Gastrocnemius medialis (tissue), 4 donors: ENCODE measurements around the gene AUTS2. TPM values are rescaled to one million over a fixed set of nuclear protein-coding genes. Genes with fewer than 3 reads are reported as not detected.

Experiments
- ATAC-seq, 2 donors: fragments of 150-250 bp; one replicate each; pipeline ENCODE4 v1.9.1; 2016
- DNase-seq, 2 donors: peaks; one replicate each; pipeline ENCODE4 v3.0.0-alpha.2; 2019
- H3K27ac ChIP-seq, 4 donors: fragments of 200-600 bp; sonication (generic); 1 replicate in 1 of 4; 2 replicates in 3 of 4; pipeline ENCODE4 v1.5.1; 2016 to 2018; ENCODE audit warnings: mild to moderate bottlenecking in 2 of 4, moderate library complexity in 1 of 4
- H3K27me3 ChIP-seq, 3 donors: fragments of 200-600 bp; sonication (generic) in 2 of 3; 1 replicate in 1 of 3; 2 replicates in 2 of 3; pipeline versions ENCODE4 v1.5.1 to v1.6.0; 2016 to 2019; ENCODE audit warnings: mild to moderate bottlenecking in 1 of 3, moderate library complexity in 1 of 3
- H3K36me3 ChIP-seq, 2 donors: fragments of 200-600 bp; sonication (generic) in 1 of 2; one replicate each; pipeline ENCODE4 v1.5.1; 2017 to 2018
- H3K4me1 ChIP-seq, 2 donors: fragments of 200-600 bp; sonication (generic) in 1 of 2; one replicate each; pipeline ENCODE4 v1.5.1; 2016 to 2017; ENCODE audit warnings: mild to moderate bottlenecking in 2 of 2
- H3K4me3 ChIP-seq, 4 donors: fragments of 200-600 bp; sonication (generic) in 3 of 4; 1 replicate in 1 of 4; 2 replicates in 3 of 4; pipeline ENCODE4 v1.5.1; 2016 to 2019; ENCODE audit warnings: mild to moderate bottlenecking in 2 of 4
- H3K9me3 ChIP-seq, 3 donors: fragments of 200-600 bp; sonication (generic) in 2 of 3; 1 replicate in 1 of 3; 2 replicates in 2 of 3; pipeline ENCODE4 v1.5.1; 2016 to 2019
- POLR2A ChIP-seq, 2 donors: fragments of 450-650 bp; IDR thresholded peaks; one replicate each; pipeline ENCODE4 v1.6.1; 2017; ENCODE audit warnings: antibody characterized with exemption in 2 of 2, mild to moderate bottlenecking in 2 of 2, moderate library complexity in 2 of 2
- in situ Hi-C, 4 donors: fragments of 200-750 bp; cut with MboI; loops; one replicate each; pipeline versions ENCODE4 v1.15.0 to v1.8.0; 2017; ENCODE audit warnings: low sequenced_read_pairs in 4 of 4
- intact Hi-C: fragments of 100-400 bp; cut with DNase I; formaldehyde crosslinking; loops from one replicate; pipeline ENCODE4 v1.15.1; 2023; ENCODE audit warnings: low total_unique reads
- total RNA-seq, 4 donors: library from RNA; depleted of rRNA; stranded (reverse); fragments of >200 nt; gene quantifications; one replicate each; pipeline versions ENCODE4 v1.1.0 to v1.2.3, GENCODE V29; 2016
- TF ChIP-seq, protein P1 (sequence below), 5 experiments: fragments of 450-650 bp in 3 of 5; fragments of 200-600 bp in 2 of 5; sonication (generic) in 2 of 5; IDR thresholded peaks in 4 of 5; conservative IDR thresholded peaks in 1 of 5; 1 replicate in 4 of 5; 2 replicates in 1 of 5; pipeline ENCODE4 v1.5.1; 2016 to 2019; ENCODE audit warnings: antibody characterized with exemption in 5 of 5, mild to moderate bottlenecking in 3 of 5, moderate library complexity in 3 of 5

AUTS2 gene
- total RNA-seq, 4 donors from 2014 or later, result 2.5 to 16.2 (median 8.5) TPM

DNA sequence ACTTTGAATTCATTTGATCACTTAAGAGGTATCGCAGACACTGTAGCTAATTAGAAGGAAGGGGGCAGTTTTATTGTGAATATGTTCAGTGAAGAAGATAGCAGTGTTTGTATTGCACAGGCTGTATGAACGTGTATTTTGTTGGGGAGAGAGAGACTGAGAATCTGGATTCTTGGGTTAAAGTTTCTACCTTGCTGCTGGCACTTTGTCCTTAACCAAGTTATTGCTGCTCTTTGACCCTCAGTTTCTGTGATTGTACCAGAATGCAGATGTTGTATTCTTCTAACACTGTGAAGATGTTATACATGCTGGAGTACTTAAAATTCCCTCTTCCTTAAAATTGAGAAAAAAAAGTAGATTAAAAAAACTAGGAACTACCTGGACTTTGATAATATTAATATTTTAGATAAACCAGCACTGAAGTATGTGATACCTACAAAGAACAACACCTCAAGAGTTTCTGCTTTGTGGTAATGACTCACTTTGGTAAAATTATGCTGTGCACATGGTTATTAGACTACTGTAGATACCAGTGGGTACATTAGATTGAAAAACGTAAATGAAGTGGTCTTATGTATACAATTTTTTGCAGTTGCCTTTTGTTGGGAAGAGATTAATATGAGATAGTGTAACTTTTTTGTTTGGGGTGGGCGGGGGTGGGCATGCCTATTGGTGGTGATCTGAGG lies 321.3 kb downstream of the AUTS2 start:
- Histone ChIP-seq H3K27ac (no peak overlapping the region), H3K27me3 (no peaks in the 10 kb centered on the region), H3K9me3 (no peaks in the 10 kb centered on the region), H3K36me3 (no peaks in the 10 kb centered on the region), H3K4me1 (no peaks in the 10 kb centered on the region), H3K4me3 (no peak overlapping the region)
- intact Hi-C loops, result no loop called here
- no peak for TF ChIP-seq POLR2A (IDR thresholded peaks at IDR 0.05)
- TF ChIP-seq, protein P1, sequence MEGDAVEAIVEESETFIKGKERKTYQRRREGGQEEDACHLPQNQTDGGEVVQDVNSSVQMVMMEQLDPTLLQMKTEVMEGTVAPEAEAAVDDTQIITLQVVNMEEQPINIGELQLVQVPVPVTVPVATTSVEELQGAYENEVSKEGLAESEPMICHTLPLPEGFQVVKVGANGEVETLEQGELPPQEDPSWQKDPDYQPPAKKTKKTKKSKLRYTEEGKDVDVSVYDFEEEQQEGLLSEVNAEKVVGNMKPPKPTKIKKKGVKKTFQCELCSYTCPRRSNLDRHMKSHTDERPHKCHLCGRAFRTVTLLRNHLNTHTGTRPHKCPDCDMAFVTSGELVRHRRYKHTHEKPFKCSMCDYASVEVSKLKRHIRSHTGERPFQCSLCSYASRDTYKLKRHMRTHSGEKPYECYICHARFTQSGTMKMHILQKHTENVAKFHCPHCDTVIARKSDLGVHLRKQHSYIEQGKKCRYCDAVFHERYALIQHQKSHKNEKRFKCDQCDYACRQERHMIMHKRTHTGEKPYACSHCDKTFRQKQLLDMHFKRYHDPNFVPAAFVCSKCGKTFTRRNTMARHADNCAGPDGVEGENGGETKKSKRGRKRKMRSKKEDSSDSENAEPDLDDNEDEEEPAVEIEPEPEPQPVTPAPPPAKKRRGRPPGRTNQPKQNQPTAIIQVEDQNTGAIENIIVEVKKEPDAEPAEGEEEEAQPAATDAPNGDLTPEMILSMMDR (IDR thresholded peaks at IDR 0.05 in 4 of 5, conservative IDR thresholded peaks at IDR 0.05 in 1 of 5), result no peak
- no peak for ATAC-seq
- no peak for DNase-seq
- in situ Hi-C loops, result no loop called here

DNA sequence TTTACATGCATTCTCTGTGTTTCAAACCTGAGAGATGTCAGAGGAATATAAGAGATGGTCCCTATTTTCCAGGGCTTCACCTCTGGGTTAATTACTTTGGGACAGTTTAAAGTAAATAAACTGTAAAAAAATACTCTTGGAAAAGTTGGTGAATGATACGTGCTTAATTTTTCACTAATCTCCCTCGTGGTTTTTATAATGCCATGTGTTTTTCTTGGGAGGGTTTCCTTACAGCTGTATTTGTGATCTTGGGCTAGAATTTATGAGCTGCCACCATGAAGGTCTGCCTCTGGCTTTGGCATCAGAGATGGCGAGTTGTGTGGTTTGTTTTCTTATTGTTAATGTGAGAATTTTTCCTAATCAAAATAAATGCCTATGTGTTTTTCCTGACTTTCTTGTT lies 322.5 kb downstream of the AUTS2 start:
- DNase-seq (no peak), ATAC-seq (no peak)
- in situ Hi-C loops (no loop called here), intact Hi-C loops (no loop called here)
- Histone ChIP-seq H3K4me1 (no peaks in the 10 kb centered on the region), H3K36me3 (no peaks in the 10 kb centered on the region), H3K9me3 (no peaks in the 10 kb centered on the region), H3K27me3 (no peaks in the 10 kb centered on the region), H3K27ac (no peak overlapping the region), H3K4me3 (no peak overlapping the region)
- no peak for TF ChIP-seq POLR2A (IDR thresholded peaks at IDR 0.05)
- TF ChIP-seq, protein P1 (IDR thresholded peaks at IDR 0.05 in 4 of 5, conservative IDR thresholded peaks at IDR 0.05 in 1 of 5), result no peak

DNA sequence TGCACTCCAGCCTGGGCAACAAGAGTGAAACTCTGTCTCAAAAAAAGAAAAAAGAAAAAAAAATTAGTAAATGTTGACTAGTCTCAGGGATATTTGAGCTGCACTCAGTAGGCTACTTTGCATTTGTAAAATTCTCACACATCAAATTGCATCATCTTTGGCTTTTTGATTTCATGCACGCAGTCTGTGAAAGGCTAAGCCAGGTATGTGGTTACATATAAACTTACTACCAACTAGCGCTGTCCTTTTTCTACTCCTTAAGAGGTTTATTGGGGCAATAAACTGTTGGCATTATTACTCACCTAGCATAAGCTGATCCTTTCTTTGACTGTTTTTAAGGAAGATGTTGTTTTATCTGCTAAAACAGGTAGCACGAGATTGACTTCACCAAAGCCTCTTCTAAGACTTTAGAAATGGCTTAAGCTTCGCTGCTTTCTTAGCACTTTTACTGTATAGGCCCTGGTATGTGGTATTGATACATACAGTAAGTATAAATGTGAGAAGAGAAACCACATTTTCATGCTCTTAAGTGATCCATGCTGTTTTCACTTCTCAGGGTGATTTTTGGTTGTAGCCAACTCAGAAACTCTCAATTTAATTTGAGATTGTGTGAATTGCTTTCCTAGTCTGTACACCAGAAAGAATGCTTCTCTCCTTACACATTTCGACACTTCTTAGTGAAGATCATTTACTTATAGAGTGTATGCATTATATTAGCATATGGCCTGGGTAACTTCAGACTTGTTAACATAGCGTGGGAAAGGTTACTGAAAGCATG lies 323.9 kb downstream of the AUTS2 start:
- no peak for TF ChIP-seq POLR2A (IDR thresholded peaks at IDR 0.05)
- TF ChIP-seq, protein P1 (IDR thresholded peaks at IDR 0.05 in 4 of 5, conservative IDR thresholded peaks at IDR 0.05 in 1 of 5), result no peak
- Histone ChIP-seq H3K9me3 (no peaks in the 10 kb centered on the region), H3K27ac (no peak overlapping the region), H3K4me1 (no peaks in the 10 kb centered on the region), H3K36me3 (no peaks in the 10 kb centered on the region), H3K27me3 (no peaks in the 10 kb centered on the region), H3K4me3 (no peak overlapping the region)
- DNase-seq, result no peak
- in situ Hi-C loops (no loop called here), intact Hi-C loops (no loop called here)
- no peak for ATAC-seq

DNA sequence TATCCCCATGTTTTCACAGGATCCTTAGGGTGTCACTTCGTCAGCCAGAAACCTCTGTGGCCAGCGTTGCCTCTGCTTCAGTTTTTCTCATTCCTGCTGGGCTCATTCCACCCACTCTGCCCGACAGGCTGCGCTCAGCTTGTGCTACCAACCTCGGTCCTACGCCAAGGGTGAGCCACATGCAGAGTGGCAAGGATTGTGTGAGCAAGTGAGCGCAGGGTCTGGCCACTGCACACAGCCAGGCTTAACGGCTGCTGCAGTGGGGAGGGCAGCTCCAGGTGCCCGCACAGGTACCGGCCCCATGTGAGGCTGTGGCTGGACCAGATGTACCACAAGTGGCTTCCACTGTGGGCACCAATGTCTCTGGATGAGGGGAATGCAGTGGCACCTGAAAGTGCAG lies 329.2 kb downstream of the AUTS2 start:
- TF ChIP-seq POLR2A (IDR thresholded peaks at IDR 0.05), result no peak
- TF ChIP-seq, protein P1 (IDR thresholded peaks at IDR 0.05 in 4 of 5, conservative IDR thresholded peaks at IDR 0.05 in 1 of 5), result no peak
- in situ Hi-C loops, result no loop called here
- Histone ChIP-seq H3K36me3 (no peaks in the 10 kb centered on the region), H3K27me3 (no peaks in the 10 kb centered on the region), H3K4me1 (no peaks in the 10 kb centered on the region), H3K4me3 (no peak overlapping the region), H3K27ac (no peak overlapping the region), H3K9me3 (no peaks in the 10 kb centered on the region)
- DNase-seq (no peak), ATAC-seq (no peak)
- intact Hi-C loops, result no loop called here
